Sigmoid colon (tissue), 7 donors: ENCODE measurements around the gene CSNK2A1. TPM values are rescaled to one million over a fixed set of nuclear protein-coding genes. Genes with fewer than 3 reads are reported as not detected.

Experiments
- DNase-seq: peaks from one replicate; pipeline ENCODE4 v3.0.0-alpha.2; 2019
- H3K27ac ChIP-seq, 4 donors: fragments of 200-600 bp; sonication (generic); one replicate each; pipeline ENCODE4 v1.5.1; 2016 to 2019; ENCODE audit warnings: mild to moderate bottlenecking in 1 of 4
- H3K27me3 ChIP-seq, 3 donors: fragments of 200-600 bp; sonication (generic); one replicate each; pipeline ENCODE4 v1.5.1; 2019; ENCODE audit warnings: mild to moderate bottlenecking in 1 of 3
- H3K36me3 ChIP-seq, 4 donors: fragments of 200-600 bp; sonication (generic); one replicate each; pipeline ENCODE4 v1.5.1; 2016 to 2019
- H3K4me1 ChIP-seq, 4 donors: fragments of 200-600 bp; sonication (generic); one replicate each; pipeline ENCODE4 v1.5.1; 2017 to 2019
- H3K4me3 ChIP-seq, 4 donors: fragments of 200-600 bp; sonication (generic); one replicate each; pipeline ENCODE4 v1.5.1; 2017 to 2019; ENCODE audit warnings: mild to moderate bottlenecking in 2 of 4, moderate library complexity in 1 of 4
- H3K9me3 ChIP-seq, 4 donors: fragments of 200-600 bp in 3 of 4; sonication (generic) in 3 of 4; one replicate each; pipeline versions ENCODE4 v1.5.1 to v1.6.1; 2013 to 2019
- EP300 ChIP-seq, 4 donors: sonication (generic); formaldehyde crosslinking; IDR thresholded peaks; one replicate each; pipeline ENCODE4 v1.6.1; 2017; ENCODE audit warnings: antibody characterized with exemption in 4 of 4
- POLR2A ChIP-seq, 2 donors: fragments of 450-650 bp; IDR thresholded peaks; one replicate each; pipeline ENCODE4 v1.6.1; 2016; ENCODE audit warnings: antibody characterized with exemption in 2 of 2, mild to moderate bottlenecking in 2 of 2, moderate library complexity in 2 of 2
- POLR2AphosphoS5 ChIP-seq, 4 donors: sonication (generic); formaldehyde crosslinking; IDR thresholded peaks; one replicate each; pipeline ENCODE4 v1.6.1; 2017; ENCODE audit warnings: antibody characterized with exemption in 4 of 4
- WGBS, 2 donors: extraction: QIAGEN DNeasy Blood & Tissue Kit; methylation state at CpG; one replicate each; pipeline ENCODE4 v1.1.7; 2013; 5-methylcytosine and 5-hydroxymethylcytosine counted together
- intact Hi-C: fragments of 100-400 bp; cut with DNase I; formaldehyde crosslinking; loops from one replicate; pipeline ENCODE4 v1.15.1; 2023
- polyA plus RNA-seq, 3 donors: library from polyadenylated mRNA; stranded (reverse); fragments of 200-250 nt; gene quantifications; one replicate each; pipeline ENCODE4 v1.2.3, GENCODE V29; 2013
- total RNA-seq, 4 donors: library from RNA; depleted of rRNA; stranded (reverse); fragments of >200 nt; gene quantifications; one replicate each; pipeline ENCODE4 v1.1.0, GENCODE V29; 2016
- TF ChIP-seq, protein P1 (sequence below), 4 experiments: fragments of 450-650 bp in 3 of 4; fragments of 200-600 bp in 1 of 4; IDR thresholded peaks; one replicate each; pipeline ENCODE4 v1.5.1; 2016 to 2019; ENCODE audit warnings: antibody characterized with exemption in 4 of 4, mild to moderate bottlenecking in 3 of 4, moderate library complexity in 2 of 4
- donor health status: healthy with polysubstance abuse.
- donor health status: Bipolar disorder and iron deficiency.
- donor health status: healthy.

The CSNK2A1 gene
- total and polyA plus RNA-seq, 7 donors = 33.0 to 77.1 (median 51.5) TPM

- WGBS, 2 donors = 69 to 71% methylated on average over 12 of the region's 12 CpGs
- DNase-seq = no peak
- no peaks in the 10 kb centered on the region for H3K9me3 ChIP-seq
- no peaks in the 10 kb centered on the region for H3K36me3 ChIP-seq
- H3K27me3 ChIP-seq = peaks cover 0 to 34% (median 6%) of the 10 kb centered on the region in 3 donors
- peaks cover 0 to 2% (median 0%) of the 10 kb centered on the region in 4 donors for H3K4me1 ChIP-seq
- TF ChIP-seq POLR2AphosphoS5 (IDR thresholded peaks at IDR 0.05) (no peak), POLR2A (IDR thresholded peaks at IDR 0.05) (no peak), EP300 (IDR thresholded peaks at IDR 0.05) (no peak)
- TF ChIP-seq, protein P1, sequence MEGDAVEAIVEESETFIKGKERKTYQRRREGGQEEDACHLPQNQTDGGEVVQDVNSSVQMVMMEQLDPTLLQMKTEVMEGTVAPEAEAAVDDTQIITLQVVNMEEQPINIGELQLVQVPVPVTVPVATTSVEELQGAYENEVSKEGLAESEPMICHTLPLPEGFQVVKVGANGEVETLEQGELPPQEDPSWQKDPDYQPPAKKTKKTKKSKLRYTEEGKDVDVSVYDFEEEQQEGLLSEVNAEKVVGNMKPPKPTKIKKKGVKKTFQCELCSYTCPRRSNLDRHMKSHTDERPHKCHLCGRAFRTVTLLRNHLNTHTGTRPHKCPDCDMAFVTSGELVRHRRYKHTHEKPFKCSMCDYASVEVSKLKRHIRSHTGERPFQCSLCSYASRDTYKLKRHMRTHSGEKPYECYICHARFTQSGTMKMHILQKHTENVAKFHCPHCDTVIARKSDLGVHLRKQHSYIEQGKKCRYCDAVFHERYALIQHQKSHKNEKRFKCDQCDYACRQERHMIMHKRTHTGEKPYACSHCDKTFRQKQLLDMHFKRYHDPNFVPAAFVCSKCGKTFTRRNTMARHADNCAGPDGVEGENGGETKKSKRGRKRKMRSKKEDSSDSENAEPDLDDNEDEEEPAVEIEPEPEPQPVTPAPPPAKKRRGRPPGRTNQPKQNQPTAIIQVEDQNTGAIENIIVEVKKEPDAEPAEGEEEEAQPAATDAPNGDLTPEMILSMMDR (IDR thresholded peaks at IDR 0.05) = no peak
- intact Hi-C loops = no loop called here
- no peak overlapping the region for H3K27ac ChIP-seq
- no peak overlapping the region for H3K4me3 ChIP-seq
Measured at GRCh38 chr20:577167-577791, 33.7 kb upstream of the CSNK2A1 start.

DNA sequence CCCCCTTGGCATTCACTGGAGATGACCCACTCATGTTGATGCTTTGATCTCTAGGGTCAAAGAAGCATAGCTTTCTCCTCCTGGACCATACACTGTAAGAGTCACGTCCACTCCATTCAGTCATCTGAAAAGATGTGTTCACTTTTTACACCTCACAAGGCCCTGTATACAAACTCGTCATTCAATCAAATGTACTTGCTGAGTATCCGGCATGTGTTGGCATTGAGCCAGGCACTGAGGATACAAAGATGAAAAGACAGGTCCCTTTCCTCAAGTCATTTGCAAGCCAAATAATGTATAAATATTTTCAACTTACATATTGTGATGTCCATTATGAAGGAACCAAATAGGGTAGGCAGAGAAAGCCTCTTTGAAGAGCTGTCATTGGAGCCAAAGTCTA lies 32.6 kb upstream of the CSNK2A1 start:
- WGBS, 2 donors = 73 to 74% methylated on average over 3 of the region's 3 CpGs
- H3K4me3 ChIP-seq = no peak overlapping the region
- H3K9me3 ChIP-seq = no peaks in the 10 kb centered on the region
- intact Hi-C loops = no loop called here
- no peak overlapping the region for H3K27ac ChIP-seq
- H3K4me1 ChIP-seq = peaks cover 0 to 13% (median 8%) of the 10 kb centered on the region in 4 donors
- no peak for DNase-seq
- TF ChIP-seq, protein P1 (IDR thresholded peaks at IDR 0.05) = no peak
- TF ChIP-seq POLR2A (IDR thresholded peaks at IDR 0.05) = no peak
- no peak for TF ChIP-seq EP300 (IDR thresholded peaks at IDR 0.05)
- no peak for TF ChIP-seq POLR2AphosphoS5 (IDR thresholded peaks at IDR 0.05)
- no peaks in the 10 kb centered on the region for H3K36me3 ChIP-seq
- peaks cover 0 to 41% (median 12%) of the 10 kb centered on the region in 3 donors for H3K27me3 ChIP-seq

GRCh38 chr20:575230-575629 lies 31.6 kb upstream of the CSNK2A1 start:
- Histone ChIP-seq H3K4me3 (no peak overlapping the region), H3K36me3 (no peaks in the 10 kb centered on the region), H3K9me3 (no peaks in the 10 kb centered on the region), H3K27ac (no peak overlapping the region), H3K27me3 (peaks cover 0 to 50% (median 10%) of the 10 kb centered on the region in 3 donors), H3K4me1 (peaks cover 0 to 14% (median 8%) of the 10 kb centered on the region in 4 donors)
- DNase-seq = no peak
- intact Hi-C loops = no loop called here
- 95 to 97% methylated on average over 3 of the region's 3 CpGs for WGBS, 2 donors
- no peak for TF ChIP-seq POLR2A (IDR thresholded peaks at IDR 0.05)
- TF ChIP-seq POLR2AphosphoS5 (IDR thresholded peaks at IDR 0.05) = no peak
- TF ChIP-seq, protein P1 (IDR thresholded peaks at IDR 0.05) = no peak
- TF ChIP-seq EP300 (IDR thresholded peaks at IDR 0.05) = no peak

DNA sequence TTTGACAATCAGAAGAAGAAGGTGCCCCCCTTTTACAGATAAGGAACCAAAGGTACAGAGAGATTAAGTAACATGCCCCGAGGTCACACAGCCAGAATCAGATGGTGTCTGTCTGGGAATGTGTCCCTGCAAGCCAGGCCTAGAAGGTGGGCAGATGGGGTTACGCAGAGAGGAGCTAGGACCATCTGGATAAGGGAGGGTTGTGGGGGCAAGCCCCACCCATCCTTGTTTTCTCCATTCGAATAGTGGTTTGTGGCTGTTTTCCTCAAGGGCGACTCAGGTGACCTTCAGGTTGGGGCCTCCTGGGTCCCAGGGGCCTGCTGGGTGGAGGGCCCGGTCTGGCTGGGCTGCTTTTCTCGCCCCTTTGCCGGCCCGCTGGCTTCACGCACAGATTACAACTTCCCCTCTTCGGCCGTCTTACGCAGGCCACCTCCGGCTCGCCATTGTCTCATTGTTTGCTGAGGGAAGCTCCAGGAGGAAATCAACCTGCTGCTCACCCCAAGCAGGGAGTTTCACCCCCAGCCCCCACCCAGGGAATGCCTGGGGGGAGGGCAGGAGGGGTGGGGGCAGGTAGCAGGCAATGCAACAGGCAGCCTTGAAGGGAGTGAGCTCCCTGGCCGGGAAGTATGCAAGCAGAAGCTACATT lies 30.8 kb upstream of the CSNK2A1 start:
- WGBS, 2 donors = 29 to 53% methylated on average over 15 of the region's 15 CpGs
- H3K9me3 ChIP-seq = no peaks in the 10 kb centered on the region
- H3K27ac ChIP-seq = no peak overlapping the region
- H3K4me1 ChIP-seq = peaks cover 0 to 14% (median 8%) of the 10 kb centered on the region in 4 donors
- peaks cover 3 to 58% (median 7%) of the 10 kb centered on the region in 3 donors for H3K27me3 ChIP-seq
- TF ChIP-seq, protein P1 (IDR thresholded peaks at IDR 0.05) = no peak
- peak in 1 of 4 donors; percentile 7 for TF ChIP-seq POLR2AphosphoS5 (IDR thresholded peaks at IDR 0.05)
- H3K36me3 ChIP-seq = no peaks in the 10 kb centered on the region
- intact Hi-C loops = no loop called here
- DNase-seq = no peak
- H3K4me3 ChIP-seq = no peak overlapping the region
